Measurements from ENCODE around the gene ERC2.

Gene ERC2

DNA sequence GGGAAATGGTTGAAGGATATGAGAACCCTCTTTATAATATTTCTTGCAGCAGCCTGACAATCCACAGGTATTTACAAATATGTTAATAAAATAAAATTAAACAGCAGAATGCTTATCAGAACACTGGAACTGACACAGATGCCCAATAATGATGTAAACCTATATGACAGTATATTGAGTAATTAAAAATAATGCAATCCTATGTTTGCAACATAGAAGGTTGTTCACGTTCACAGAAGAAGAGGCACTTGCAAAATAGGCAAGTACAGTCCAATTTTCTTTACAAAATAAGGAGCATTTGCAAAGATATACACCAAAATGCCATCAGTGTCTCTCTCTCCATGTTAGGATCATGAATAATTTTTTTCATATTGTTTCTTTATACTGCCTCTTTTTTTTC, 584.2 kb downstream of the ERC2 start:
- TF ChIP-seq CEBPB (IDR thresholded peaks at IDR 0.05) (no peak), EP300 (IDR thresholded peaks at IDR 0.05; ENCODE audit: borderline replicate concordance) (no peak), CREB1 (IDR thresholded peaks at IDR 0.05; ENCODE audit: low read depth) (no peak), ZBTB7A (IDR thresholded peaks at IDR 0.05; ENCODE audit: low read depth) (no peak), EGR1 (IDR thresholded peaks at IDR 0.05) (no peak), NFIC (IDR thresholded peaks at IDR 0.05) (no peak), TEAD4 (IDR thresholded peaks at IDR 0.05) (no peak), FOXM1 (IDR thresholded peaks at IDR 0.05; ENCODE audit: borderline replicate concordance, low read depth) (no peak)
- TF ChIP-seq, protein P1, sequence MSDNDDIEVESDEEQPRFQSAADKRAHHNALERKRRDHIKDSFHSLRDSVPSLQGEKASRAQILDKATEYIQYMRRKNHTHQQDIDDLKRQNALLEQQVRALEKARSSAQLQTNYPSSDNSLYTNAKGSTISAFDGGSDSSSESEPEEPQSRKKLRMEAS (IDR thresholded peaks at IDR 0.05) = no peak

DNA sequence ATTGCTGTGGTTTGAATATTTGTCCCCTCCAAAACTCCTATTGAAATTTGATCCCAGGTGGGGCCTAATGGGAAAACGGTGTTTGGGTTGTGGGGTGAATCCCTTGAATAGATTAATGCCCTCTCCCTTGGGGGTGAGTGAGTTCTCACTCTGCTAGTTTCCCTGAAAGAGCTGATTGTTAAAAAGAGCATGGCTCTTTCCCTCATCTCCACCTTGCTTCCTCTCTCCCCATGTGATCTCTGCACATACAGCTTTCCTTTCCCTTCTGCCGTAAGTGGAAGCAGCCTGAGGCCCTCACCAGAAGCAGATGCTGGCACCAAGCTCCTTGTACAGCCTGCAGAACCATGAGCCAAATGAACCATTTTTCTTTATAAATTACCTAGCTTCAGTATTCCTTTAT, 586.3 kb downstream of the ERC2 start:
- TF ChIP-seq NFIC (IDR thresholded peaks at IDR 0.05) (no peak), TEAD4 (IDR thresholded peaks at IDR 0.05) (no peak), FOXM1 (IDR thresholded peaks at IDR 0.05; ENCODE audit: borderline replicate concordance, low read depth) (no peak), ZBTB7A (IDR thresholded peaks at IDR 0.05; ENCODE audit: low read depth) (no peak), RAD21 (IDR thresholded peaks at IDR 0.05; ENCODE audit: low read depth) (no peak), TCF12 (IDR thresholded peaks at IDR 0.05; ENCODE audit: low read depth) (no peak), YY1 (IDR thresholded peaks at IDR 0.05; ENCODE audit: low read depth) (no peak)
- TF ChIP-seq, protein P2, sequence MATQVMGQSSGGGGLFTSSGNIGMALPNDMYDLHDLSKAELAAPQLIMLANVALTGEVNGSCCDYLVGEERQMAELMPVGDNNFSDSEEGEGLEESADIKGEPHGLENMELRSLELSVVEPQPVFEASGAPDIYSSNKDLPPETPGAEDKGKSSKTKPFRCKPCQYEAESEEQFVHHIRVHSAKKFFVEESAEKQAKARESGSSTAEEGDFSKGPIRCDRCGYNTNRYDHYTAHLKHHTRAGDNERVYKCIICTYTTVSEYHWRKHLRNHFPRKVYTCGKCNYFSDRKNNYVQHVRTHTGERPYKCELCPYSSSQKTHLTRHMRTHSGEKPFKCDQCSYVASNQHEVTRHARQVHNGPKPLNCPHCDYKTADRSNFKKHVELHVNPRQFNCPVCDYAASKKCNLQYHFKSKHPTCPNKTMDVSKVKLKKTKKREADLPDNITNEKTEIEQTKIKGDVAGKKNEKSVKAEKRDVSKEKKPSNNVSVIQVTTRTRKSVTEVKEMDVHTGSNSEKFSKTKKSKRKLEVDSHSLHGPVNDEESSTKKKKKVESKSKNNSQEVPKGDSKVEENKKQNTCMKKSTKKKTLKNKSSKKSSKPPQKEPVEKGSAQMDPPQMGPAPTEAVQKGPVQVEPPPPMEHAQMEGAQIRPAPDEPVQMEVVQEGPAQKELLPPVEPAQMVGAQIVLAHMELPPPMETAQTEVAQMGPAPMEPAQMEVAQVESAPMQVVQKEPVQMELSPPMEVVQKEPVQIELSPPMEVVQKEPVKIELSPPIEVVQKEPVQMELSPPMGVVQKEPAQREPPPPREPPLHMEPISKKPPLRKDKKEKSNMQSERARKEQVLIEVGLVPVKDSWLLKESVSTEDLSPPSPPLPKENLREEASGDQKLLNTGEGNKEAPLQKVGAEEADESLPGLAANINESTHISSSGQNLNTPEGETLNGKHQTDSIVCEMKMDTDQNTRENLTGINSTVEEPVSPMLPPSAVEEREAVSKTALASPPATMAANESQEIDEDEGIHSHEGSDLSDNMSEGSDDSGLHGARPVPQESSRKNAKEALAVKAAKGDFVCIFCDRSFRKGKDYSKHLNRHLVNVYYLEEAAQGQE (IDR thresholded peaks at IDR 0.05; ENCODE audit: low read depth) = no peak
- TF ChIP-seq, protein P3, sequence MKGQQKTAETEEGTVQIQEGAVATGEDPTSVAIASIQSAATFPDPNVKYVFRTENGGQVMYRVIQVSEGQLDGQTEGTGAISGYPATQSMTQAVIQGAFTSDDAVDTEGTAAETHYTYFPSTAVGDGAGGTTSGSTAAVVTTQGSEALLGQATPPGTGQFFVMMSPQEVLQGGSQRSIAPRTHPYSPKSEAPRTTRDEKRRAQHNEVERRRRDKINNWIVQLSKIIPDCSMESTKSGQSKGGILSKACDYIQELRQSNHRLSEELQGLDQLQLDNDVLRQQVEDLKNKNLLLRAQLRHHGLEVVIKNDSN (IDR thresholded peaks at IDR 0.05) = no peak

GRCh38 chr3:55880357-55880756, 587.9 kb downstream of the ERC2 start:
- TF ChIP-seq FOXM1 (IDR thresholded peaks at IDR 0.05; ENCODE audit: borderline replicate concordance, low read depth) = no peak
- TF ChIP-seq TEAD4 (IDR thresholded peaks at IDR 0.05) = no peak
- TF ChIP-seq TAF1 (IDR thresholded peaks at IDR 0.05; ENCODE audit: low read depth) = no peak
- no peak for TF ChIP-seq NFIC (IDR thresholded peaks at IDR 0.05)
- TF ChIP-seq ZBTB7A (IDR thresholded peaks at IDR 0.05; ENCODE audit: low read depth) = no peak
- TF ChIP-seq EP300 (IDR thresholded peaks at IDR 0.05; ENCODE audit: borderline replicate concordance) = no peak
- TF ChIP-seq EGR1 (IDR thresholded peaks at IDR 0.05) = no peak
- TF ChIP-seq, protein P3 (IDR thresholded peaks at IDR 0.05) = no peak
- TF ChIP-seq, protein P2 (IDR thresholded peaks at IDR 0.05; ENCODE audit: low read depth) = no peak
- no peak for TF ChIP-seq YY1 (IDR thresholded peaks at IDR 0.05; ENCODE audit: low read depth)
- no peak for TF ChIP-seq CREB1 (IDR thresholded peaks at IDR 0.05; ENCODE audit: low read depth)
- TF ChIP-seq TCF12 (IDR thresholded peaks at IDR 0.05; ENCODE audit: low read depth) = no peak
- TF ChIP-seq, protein P1 (IDR thresholded peaks at IDR 0.05) = no peak
- TF ChIP-seq CEBPB (IDR thresholded peaks at IDR 0.05) = no peak

DNA sequence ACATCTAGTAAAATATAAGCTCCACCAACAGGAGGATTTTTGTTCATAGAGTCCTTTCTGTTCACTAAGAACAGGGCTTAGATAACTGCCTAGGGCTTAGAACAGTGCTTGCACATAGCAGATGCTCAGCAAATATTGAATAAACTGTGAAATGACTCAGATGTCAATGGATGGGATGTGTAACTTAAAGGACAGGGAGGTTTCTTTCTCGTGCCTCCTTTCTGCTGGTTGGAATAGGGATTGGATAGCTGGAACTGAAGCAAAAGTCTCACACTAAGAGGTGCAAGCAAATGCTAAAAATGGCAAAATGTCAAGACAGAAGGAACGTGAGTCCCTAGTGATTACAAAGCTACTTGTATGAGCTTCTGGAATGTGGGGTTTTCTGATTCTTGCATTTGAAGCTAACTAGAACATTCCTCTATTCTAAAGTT, 588.4 kb downstream of the ERC2 start:
- TF ChIP-seq, protein P2 (IDR thresholded peaks at IDR 0.05; ENCODE audit: low read depth) = no peak
- TF ChIP-seq EGR1 (IDR thresholded peaks at IDR 0.05) = no peak
- TF ChIP-seq EP300 (IDR thresholded peaks at IDR 0.05; ENCODE audit: borderline replicate concordance) = no peak
- TF ChIP-seq, protein P3 (IDR thresholded peaks at IDR 0.05) = no peak
- TF ChIP-seq TEAD4 (IDR thresholded peaks at IDR 0.05) = no peak
- no peak for TF ChIP-seq RAD21 (IDR thresholded peaks at IDR 0.05; ENCODE audit: low read depth)
- no peak for TF ChIP-seq CREB1 (IDR thresholded peaks at IDR 0.05; ENCODE audit: low read depth)
- no peak for TF ChIP-seq NFIC (IDR thresholded peaks at IDR 0.05)
- TF ChIP-seq YY1 (IDR thresholded peaks at IDR 0.05; ENCODE audit: low read depth) = no peak
- no peak for TF ChIP-seq FOXM1 (IDR thresholded peaks at IDR 0.05; ENCODE audit: borderline replicate concordance, low read depth)

All from Ishikawa (cell line).